Measurements from ENCODE around the gene ENDOU. TPM values are rescaled to one million over a fixed set of nuclear protein-coding genes. Genes with fewer than 3 reads are reported as not detected.

Gene ENDOU
- total and polyA plus RNA-seq, 12 donors: 0.11 to 0.56 (median 0.29) TPM; not detected in 1

DNA sequence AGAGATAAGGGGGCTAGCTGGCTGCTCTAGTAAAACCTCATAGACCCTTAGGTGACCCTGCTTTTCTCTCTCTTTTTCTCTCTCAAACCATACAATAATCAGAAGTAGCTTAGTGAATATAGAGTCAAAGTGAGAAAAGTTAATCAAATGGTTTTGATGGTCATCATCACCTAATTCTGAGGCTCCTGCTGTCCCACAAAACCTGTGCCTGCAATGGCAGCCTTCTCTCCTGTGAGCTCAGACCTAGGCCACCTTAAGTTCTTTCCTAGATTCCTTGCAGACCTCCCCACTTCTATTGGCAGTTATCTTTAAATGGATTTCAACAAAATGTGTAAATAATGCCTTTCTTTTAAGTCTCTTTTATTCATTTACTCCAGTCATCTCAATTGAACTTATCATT is 17.9 kb downstream of the ENDOU start:
- no peak for DNase-seq
- H3K4me3 ChIP-seq: peak overlapping the region in 1 of 10 donors; percentile 94
- H3K27me3 ChIP-seq: no peaks in the 10 kb centered on the region
- TF ChIP-seq, protein P1, sequence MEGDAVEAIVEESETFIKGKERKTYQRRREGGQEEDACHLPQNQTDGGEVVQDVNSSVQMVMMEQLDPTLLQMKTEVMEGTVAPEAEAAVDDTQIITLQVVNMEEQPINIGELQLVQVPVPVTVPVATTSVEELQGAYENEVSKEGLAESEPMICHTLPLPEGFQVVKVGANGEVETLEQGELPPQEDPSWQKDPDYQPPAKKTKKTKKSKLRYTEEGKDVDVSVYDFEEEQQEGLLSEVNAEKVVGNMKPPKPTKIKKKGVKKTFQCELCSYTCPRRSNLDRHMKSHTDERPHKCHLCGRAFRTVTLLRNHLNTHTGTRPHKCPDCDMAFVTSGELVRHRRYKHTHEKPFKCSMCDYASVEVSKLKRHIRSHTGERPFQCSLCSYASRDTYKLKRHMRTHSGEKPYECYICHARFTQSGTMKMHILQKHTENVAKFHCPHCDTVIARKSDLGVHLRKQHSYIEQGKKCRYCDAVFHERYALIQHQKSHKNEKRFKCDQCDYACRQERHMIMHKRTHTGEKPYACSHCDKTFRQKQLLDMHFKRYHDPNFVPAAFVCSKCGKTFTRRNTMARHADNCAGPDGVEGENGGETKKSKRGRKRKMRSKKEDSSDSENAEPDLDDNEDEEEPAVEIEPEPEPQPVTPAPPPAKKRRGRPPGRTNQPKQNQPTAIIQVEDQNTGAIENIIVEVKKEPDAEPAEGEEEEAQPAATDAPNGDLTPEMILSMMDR (IDR thresholded peaks at IDR 0.05): no peak
- peaks cover 0 to 4% (median 0%) of the 10 kb centered on the region in 9 donors for H3K36me3 ChIP-seq
- H3K27ac ChIP-seq: peak overlapping the region in 1 of 10 donors; percentile 91
- no peak for ATAC-seq
- H3K9me3 ChIP-seq: no peaks in the 10 kb centered on the region
- peaks cover 3 to 52% (median 17%) of the 10 kb centered on the region in 9 donors for H3K4me1 ChIP-seq
- intact Hi-C loops (cut with DNase I): loop anchor here in 1 of 10 donors (2.0 to 10.0 kb wide), 2 partner anchors 255 to 377 kb away; partner anchors contain the start of gene TMEM106C

DNA sequence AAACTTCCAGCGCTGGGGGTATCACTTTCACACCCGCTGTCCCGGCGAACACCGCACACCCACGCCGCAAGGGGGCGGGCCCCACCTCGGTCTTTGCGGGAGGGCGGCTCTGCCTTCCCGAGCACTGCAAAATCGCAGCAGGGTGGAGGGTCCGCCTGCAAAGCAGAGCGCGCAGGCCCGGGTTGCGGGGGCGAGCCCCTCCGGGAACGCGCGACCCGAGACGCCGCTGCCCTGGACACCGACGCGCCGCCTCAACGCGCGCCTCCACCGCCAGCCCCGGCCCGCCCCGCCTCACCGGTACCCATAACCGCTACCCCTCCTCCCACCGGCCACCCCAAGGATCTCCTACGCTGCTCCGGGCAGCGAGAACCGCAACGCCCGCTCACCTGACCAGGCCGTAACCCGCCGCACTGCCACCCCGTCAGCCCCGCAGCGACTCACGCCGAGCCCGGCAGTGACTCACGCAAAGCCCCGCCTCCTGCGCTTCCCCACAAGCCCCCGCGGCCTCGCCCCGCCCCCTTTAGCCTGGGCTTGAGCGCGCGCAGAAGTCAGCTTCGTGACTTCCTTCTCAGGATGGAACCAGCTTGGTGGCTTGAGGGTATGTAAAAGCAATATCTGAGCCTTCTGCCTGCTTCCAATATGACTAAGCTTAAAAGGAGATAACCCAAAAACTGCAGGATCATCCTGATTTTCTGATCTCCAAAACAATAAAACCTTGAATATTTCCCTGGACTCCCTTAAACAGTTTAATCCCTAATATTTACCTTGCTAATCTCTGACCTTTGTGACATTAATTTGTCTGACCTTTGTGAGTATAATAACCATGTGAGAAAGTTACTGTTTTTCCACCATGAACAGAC is 19.5 kb downstream of the ENDOU start, which contains the start of gene RPAP3:
Gene RPAP3 (minus strand): TSS at position 465 of the 860 bp plus-strand sequence. CDS start 3,190 bp downstream, outside the sequence.
- 0% methylated on average over 66 of the region's 66 CpGs for WGBS, 2 donors
- peak; percentile 97 to 99 (median 98) for ATAC-seq

DNA sequence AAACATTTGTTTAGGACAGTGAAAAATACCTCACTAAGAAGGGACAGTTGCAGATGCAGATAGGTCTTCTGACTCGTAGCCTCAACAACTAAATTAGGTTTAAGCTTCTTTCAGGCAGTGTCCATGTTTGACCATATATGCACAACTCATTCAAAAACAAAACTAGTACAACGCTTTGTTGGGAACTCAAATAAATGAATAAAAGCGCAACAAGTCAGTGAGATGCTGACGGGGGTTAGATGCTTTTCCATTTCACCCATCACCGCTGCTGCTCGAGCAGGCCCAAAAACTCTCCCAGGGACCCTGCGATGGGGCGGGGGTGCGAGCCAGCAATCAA is 20.1 kb downstream of the ENDOU start:
- no peak for ATAC-seq
- H3K9me3 ChIP-seq: no peaks in the 10 kb centered on the region
- no peak for DNase-seq
- TF ChIP-seq, protein P1 (IDR thresholded peaks at IDR 0.05): no peak
- peak overlapping the region in 9 of 10 donors; percentile 78 to 91 (median 86) for H3K27ac ChIP-seq
- H3K27me3 ChIP-seq: no peaks in the 10 kb centered on the region
- H3K4me1 ChIP-seq: peaks cover 3 to 44% (median 17%) of the 10 kb centered on the region in 9 donors
- intact Hi-C loops (cut with DNase I): loop anchor here in 1 of 10 donors (10.0 kb wide), 1 partner anchor 380 kb away; no protein-coding TSS in a partner anchor
- WGBS, 2 donors: 1 to 3% methylated on average over 9 of the region's 9 CpGs
- peak overlapping the region; percentile 82 to 99 (median 94) for H3K4me3 ChIP-seq
- peaks cover 0 to 25% (median 8%) of the 10 kb centered on the region in 9 donors for H3K36me3 ChIP-seq

More for the DNA sequence above, 19.5 kb downstream of the ENDOU start, which contains the start of gene RPAP3:
- DNase-seq: peak; percentile 97
- Histone ChIP-seq H3K27me3 (no peaks in the 10 kb centered on the region), H3K4me1 (peaks cover 3 to 50% (median 17%) of the 10 kb centered on the region in 9 donors), H3K27ac (peak within 1 kb of the TSS; percentile 50 to 91 (median 86)), H3K4me3 (peak within 1 kb of the TSS; percentile 82 to 99 (median 94)), H3K9me3 (no peaks in the 10 kb centered on the region), H3K36me3 (peaks cover 0 to 19% (median 3%) of the 10 kb centered on the region in 9 donors)
- TF ChIP-seq, protein P1 (IDR thresholded peaks at IDR 0.05): peak; percentile 59 to 81 (median 74)
- intact Hi-C loops (cut with DNase I): loop anchor here in 1 of 10 donors (2.0 to 10.0 kb wide), 2 partner anchors 257 to 379 kb away; partner anchors contain the start of gene TMEM106C

DNA sequence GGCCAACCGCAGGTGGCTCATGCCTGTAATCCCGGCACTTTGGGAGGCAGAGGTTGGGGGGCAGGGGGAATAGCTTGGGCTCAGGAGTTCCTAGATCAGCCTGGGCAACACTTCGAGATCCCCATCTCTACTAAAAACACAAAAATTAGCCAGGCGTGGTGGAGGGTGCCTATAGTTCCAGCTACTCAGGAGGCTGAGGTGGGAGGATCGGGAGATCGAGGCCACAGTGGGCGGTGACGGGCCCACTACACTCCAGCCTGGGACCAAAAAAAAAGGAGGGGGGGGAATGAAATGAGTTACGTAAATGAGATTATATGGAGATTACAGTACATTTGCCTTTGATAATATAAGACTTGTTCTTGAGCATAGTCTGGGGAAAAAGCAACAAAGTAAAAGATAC is 20.6 kb downstream of the ENDOU start:
- H3K4me3 ChIP-seq: peak overlapping the region in 7 of 10 donors; percentile 89 to 98 (median 95)
- whole genome bisulfite sequencing, 2 donors: 93% methylated on average over 9 of the region's 9 CpGs
- H3K27me3 ChIP-seq: no peaks in the 10 kb centered on the region
- peaks cover 3 to 40% (median 17%) of the 10 kb centered on the region in 9 donors for H3K4me1 ChIP-seq
- no peak overlapping the region for H3K27ac ChIP-seq
- peaks cover 0 to 30% (median 13%) of the 10 kb centered on the region in 9 donors for H3K36me3 ChIP-seq
- H3K9me3 ChIP-seq: no peaks in the 10 kb centered on the region
- ATAC-seq (no peak), DNase-seq (no peak)
- TF ChIP-seq, protein P1 (IDR thresholded peaks at IDR 0.05): no peak
- intact Hi-C loops (cut with DNase I): loop anchor here in 1 of 10 donors (10.0 kb wide), 1 partner anchor 380 kb away; no protein-coding TSS in a partner anchor

Data from heart right ventricle (tissue), 16 donors.